ENCODE results near the gene RIF1.

GRCh38 chr2:151518802-151519201 is 109.1 kb downstream of the RIF1 start:
- TF ChIP-seq CTCF (IDR thresholded peaks at IDR 0.05; ENCODE audit: low read depth, low read length, missing input control) (no peak), RAD21 (IDR thresholded peaks at IDR 0.05) (no peak)
- TF ChIP-seq, protein P1, sequence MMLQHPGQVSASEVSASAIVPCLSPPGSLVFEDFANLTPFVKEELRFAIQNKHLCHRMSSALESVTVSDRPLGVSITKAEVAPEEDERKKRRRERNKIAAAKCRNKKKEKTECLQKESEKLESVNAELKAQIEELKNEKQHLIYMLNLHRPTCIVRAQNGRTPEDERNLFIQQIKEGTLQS (IDR thresholded peaks at IDR 0.05) = no peak
- TF ChIP-seq, protein P2, sequence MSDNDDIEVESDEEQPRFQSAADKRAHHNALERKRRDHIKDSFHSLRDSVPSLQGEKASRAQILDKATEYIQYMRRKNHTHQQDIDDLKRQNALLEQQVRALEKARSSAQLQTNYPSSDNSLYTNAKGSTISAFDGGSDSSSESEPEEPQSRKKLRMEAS (IDR thresholded peaks at IDR 0.05) = no peak
